NB4 (cell line): ENCODE results near the gene CADM1.

ENCODE experiments used
- POLR2A ChIP-seq: IDR thresholded peaks from 2 replicates; pipeline ENCODE4 v1.6.1; 2011; ENCODE audit warnings: mild to moderate bottlenecking; ENCODE audit not compliant: insufficient read length; ENCODE audit errors: extremely low read depth
- TF ChIP-seq, protein P1 (sequence below): IDR thresholded peaks from one replicate; pipeline ENCODE4 v1.5.1; 2012; ENCODE audit warnings: low read depth, low read length
- TF ChIP-seq, protein P2 (sequence below): IDR thresholded peaks from 2 replicates; pipeline ENCODE4 v1.6.1; 2011; ENCODE audit warnings: low read depth, low read length

DNA sequence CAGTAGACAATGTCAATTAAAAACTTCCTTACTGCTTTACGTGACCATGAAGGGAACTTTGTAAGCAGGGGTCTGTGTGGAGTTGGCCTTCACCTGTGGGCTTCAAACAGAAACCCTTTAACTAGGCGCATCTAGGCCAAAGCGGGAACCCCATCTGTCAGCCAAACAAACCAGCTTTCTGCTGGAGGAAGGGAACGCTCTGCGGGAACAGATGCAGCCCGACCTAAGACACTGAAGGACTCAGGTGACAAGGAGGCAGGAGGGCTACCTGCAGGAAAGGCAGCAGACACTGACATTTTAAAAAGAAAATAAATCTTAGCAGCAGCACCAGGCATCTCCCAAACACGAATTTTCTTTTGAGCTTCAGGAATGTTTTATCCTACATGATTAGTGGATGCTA lies 78.4 kb downstream of the CADM1 start:
- TF ChIP-seq POLR2A: no peak
- TF ChIP-seq, protein P1, sequence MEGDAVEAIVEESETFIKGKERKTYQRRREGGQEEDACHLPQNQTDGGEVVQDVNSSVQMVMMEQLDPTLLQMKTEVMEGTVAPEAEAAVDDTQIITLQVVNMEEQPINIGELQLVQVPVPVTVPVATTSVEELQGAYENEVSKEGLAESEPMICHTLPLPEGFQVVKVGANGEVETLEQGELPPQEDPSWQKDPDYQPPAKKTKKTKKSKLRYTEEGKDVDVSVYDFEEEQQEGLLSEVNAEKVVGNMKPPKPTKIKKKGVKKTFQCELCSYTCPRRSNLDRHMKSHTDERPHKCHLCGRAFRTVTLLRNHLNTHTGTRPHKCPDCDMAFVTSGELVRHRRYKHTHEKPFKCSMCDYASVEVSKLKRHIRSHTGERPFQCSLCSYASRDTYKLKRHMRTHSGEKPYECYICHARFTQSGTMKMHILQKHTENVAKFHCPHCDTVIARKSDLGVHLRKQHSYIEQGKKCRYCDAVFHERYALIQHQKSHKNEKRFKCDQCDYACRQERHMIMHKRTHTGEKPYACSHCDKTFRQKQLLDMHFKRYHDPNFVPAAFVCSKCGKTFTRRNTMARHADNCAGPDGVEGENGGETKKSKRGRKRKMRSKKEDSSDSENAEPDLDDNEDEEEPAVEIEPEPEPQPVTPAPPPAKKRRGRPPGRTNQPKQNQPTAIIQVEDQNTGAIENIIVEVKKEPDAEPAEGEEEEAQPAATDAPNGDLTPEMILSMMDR: no peak
- TF ChIP-seq, protein P2, sequence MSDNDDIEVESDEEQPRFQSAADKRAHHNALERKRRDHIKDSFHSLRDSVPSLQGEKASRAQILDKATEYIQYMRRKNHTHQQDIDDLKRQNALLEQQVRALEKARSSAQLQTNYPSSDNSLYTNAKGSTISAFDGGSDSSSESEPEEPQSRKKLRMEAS: no peak
